T-helper 2 cell treated with Interferon-gamma antibody and Interleukin-4, amounts not matched to agents 5 μg/mL and 100 μg/mL, for 36 hours (primary cell): ENCODE results near the gene PUM1.
"Not testable (repeated sequence)": the region's sequence is repeated elsewhere in the genome, so short reads cannot be mapped to it uniquely, and the experiment has no call there.

Source experiments
- DNase-seq: peaks from one replicate; pipeline ENCODE4 v3.0.0; 2021; ENCODE audit warnings: low spot score
- H3K27ac Mint-ChIP-seq: one replicate; pipeline ENCODE4 v1.8.0; 2021; ENCODE audit warnings: mild to moderate bottlenecking, mixed read lengths
- H3K27me3 Mint-ChIP-seq: one replicate; pipeline ENCODE4 v1.8.0; 2021; ENCODE audit warnings: low read depth, mixed read lengths
- H3K36me3 Mint-ChIP-seq: one replicate; pipeline ENCODE4 v1.8.0; 2021; ENCODE audit warnings: low read depth, mixed read lengths
- H3K4me1 Mint-ChIP-seq: one replicate; pipeline ENCODE4 v1.8.0; 2021; ENCODE audit warnings: low read depth, mixed read lengths
- H3K4me3 Mint-ChIP-seq: one replicate; pipeline ENCODE4 v1.8.0; 2022; ENCODE audit warnings: mild to moderate bottlenecking, moderate library complexity, mixed read lengths
- H3K9me3 Mint-ChIP-seq: one replicate; pipeline ENCODE4 v1.8.0; 2021; ENCODE audit warnings: mixed read lengths

PUM1 gene

GRCh38 chr1:31084782-31085569 lies 19.5 kb upstream of the PUM1 start:
- Mint-ChIP-seq H3K4me3 (no peak overlapping the region), H3K27ac (no peak overlapping the region), H3K27me3 (no peaks in the 10 kb centered on the region), H3K36me3 (no peaks in the 10 kb centered on the region), H3K9me3 (no peaks in the 10 kb centered on the region), H3K4me1 (no peaks in the 10 kb centered on the region)
- no peak for DNase-seq

GRCh38 chr1:31082385-31082784 lies 16.9 kb upstream of the PUM1 start:
- H3K9me3 Mint-ChIP-seq = no peaks in the 10 kb centered on the region

GRCh38 chr1:31073044-31073443 lies 7.5 kb upstream of the PUM1 start:
- H3K9me3 Mint-ChIP-seq = no peaks in the 10 kb centered on the region
- no peak overlapping the region for H3K4me3 Mint-ChIP-seq

More at GRCh38 chr1:31082385-31082784, 16.9 kb upstream of the PUM1 start:
- H3K27me3 Mint-ChIP-seq = no peaks in the 10 kb centered on the region
- DNase-seq = no peak
- H3K36me3 Mint-ChIP-seq = no peaks in the 10 kb centered on the region
- no peaks in the 10 kb centered on the region for H3K4me1 Mint-ChIP-seq
- no peak overlapping the region for H3K4me3 Mint-ChIP-seq
- no peak overlapping the region for H3K27ac Mint-ChIP-seq

GRCh38 chr1:31072304-31072746 lies 6.8 kb upstream of the PUM1 start:
- Mint-ChIP-seq H3K4me3 (no peak overlapping the region), H3K36me3 (no peaks in the 10 kb centered on the region), H3K4me1 (no peaks in the 10 kb centered on the region), H3K27ac (no peak overlapping the region), H3K9me3 (no peaks in the 10 kb centered on the region), H3K27me3 (no peaks in the 10 kb centered on the region)
- DNase-seq = no peak

More at GRCh38 chr1:31073044-31073443, 7.5 kb upstream of the PUM1 start:
- Mint-ChIP-seq H3K27ac (no peak overlapping the region), H3K4me1 (no peaks in the 10 kb centered on the region), H3K27me3 (no peaks in the 10 kb centered on the region), H3K36me3 (no peaks in the 10 kb centered on the region)
- no peak for DNase-seq

GRCh38 chr1:31069392-31069791 lies 3.9 kb upstream of the PUM1 start:
- peaks cover 4% of the 10 kb centered on the region for H3K4me1 Mint-ChIP-seq
- no peaks in the 10 kb centered on the region for H3K9me3 Mint-ChIP-seq
- no peak overlapping the region for H3K27ac Mint-ChIP-seq
- H3K36me3 Mint-ChIP-seq = peaks cover 7% of the 10 kb centered on the region
- DNase-seq = no peak
- no peak overlapping the region for H3K4me3 Mint-ChIP-seq
- no peaks in the 10 kb centered on the region for H3K27me3 Mint-ChIP-seq

GRCh38 chr1:31064718-31065309 lies 703 bp downstream of the PUM1 start:
- peaks cover 18% of the 10 kb centered on the region for H3K4me1 Mint-ChIP-seq
- H3K4me3 Mint-ChIP-seq = peak overlapping the region; percentile 96
- no peaks in the 10 kb centered on the region for H3K9me3 Mint-ChIP-seq
- no peaks in the 10 kb centered on the region for H3K27me3 Mint-ChIP-seq
- peaks cover 20% of the 10 kb centered on the region for H3K36me3 Mint-ChIP-seq
- H3K27ac Mint-ChIP-seq = peak overlapping the region; percentile 98
- DNase-seq = peak; percentile 26

GRCh38 chr1:31064111-31064717 lies 1.3 kb downstream of the PUM1 start:
- Mint-ChIP-seq H3K27me3 (no peaks in the 10 kb centered on the region), H3K27ac (peak overlapping the region; percentile 98), H3K4me3 (peak overlapping the region; percentile 96), H3K36me3 (peaks cover 23% of the 10 kb centered on the region), H3K4me1 (peaks cover 21% of the 10 kb centered on the region), H3K9me3 (no peaks in the 10 kb centered on the region)
- no peak for DNase-seq

GRCh38 chr1:31063631-31064030 lies 1.9 kb downstream of the PUM1 start:
- H3K27me3 Mint-ChIP-seq = no peaks in the 10 kb centered on the region
- H3K4me3 Mint-ChIP-seq = peak overlapping the region; percentile 96
- H3K4me1 Mint-ChIP-seq = peaks cover 27% of the 10 kb centered on the region
- H3K9me3 Mint-ChIP-seq = no peaks in the 10 kb centered on the region
- no peak for DNase-seq
- peak overlapping the region; percentile 98 for H3K27ac Mint-ChIP-seq
- H3K36me3 Mint-ChIP-seq = peaks cover 29% of the 10 kb centered on the region

- Mint-ChIP-seq H3K4me1 (peaks cover 33% of the 10 kb centered on the region), H3K9me3 (no peaks in the 10 kb centered on the region), H3K27ac (peak overlapping the region; percentile 98), H3K4me3 (peak overlapping the region; percentile 96), H3K36me3 (peaks cover 36% of the 10 kb centered on the region), H3K27me3 (no peaks in the 10 kb centered on the region)
- no peak for DNase-seq
Measured at GRCh38 chr1:31062867-31063380, 2.6 kb downstream of the PUM1 start.

GRCh38 chr1:31062162-31062866 lies 3.2 kb downstream of the PUM1 start:
- peak overlapping the region; percentile 96 for H3K4me3 Mint-ChIP-seq
- not testable (repeated sequence) for H3K9me3 Mint-ChIP-seq, H3K27ac Mint-ChIP-seq, H3K27me3 Mint-ChIP-seq, DNase-seq
- peaks cover 37% of the 10 kb centered on the region for H3K4me1 Mint-ChIP-seq
- peaks cover 40% of the 10 kb centered on the region for H3K36me3 Mint-ChIP-seq

GRCh38 chr1:31058012-31058411 lies 7.5 kb downstream of the PUM1 start:
- H3K4me1 Mint-ChIP-seq = peaks cover 50% of the 10 kb centered on the region
- H3K9me3 Mint-ChIP-seq = no peaks in the 10 kb centered on the region
- DNase-seq = no peak
- H3K36me3 Mint-ChIP-seq = peaks cover 53% of the 10 kb centered on the region
- peak overlapping the region; percentile 68 for H3K4me3 Mint-ChIP-seq
- peak overlapping the region; percentile 83 for H3K27ac Mint-ChIP-seq
- H3K27me3 Mint-ChIP-seq = no peaks in the 10 kb centered on the region

GRCh38 chr1:31055953-31056352 lies 9.6 kb downstream of the PUM1 start:
- DNase-seq = no peak
- Mint-ChIP-seq H3K9me3 (no peaks in the 10 kb centered on the region), H3K27ac (peak overlapping the region; percentile 11), H3K4me3 (peak overlapping the region; percentile 0), H3K36me3 (peaks cover 53% of the 10 kb centered on the region), H3K4me1 (peaks cover 42% of the 10 kb centered on the region), H3K27me3 (no peaks in the 10 kb centered on the region)

GRCh38 chr1:31055501-31055900 lies 10.0 kb downstream of the PUM1 start:
- Mint-ChIP-seq H3K27ac (peak overlapping the region; percentile 58), H3K27me3 (no peaks in the 10 kb centered on the region), H3K4me1 (peaks cover 45% of the 10 kb centered on the region), H3K4me3 (no peak overlapping the region), H3K9me3 (no peaks in the 10 kb centered on the region), H3K36me3 (peaks cover 54% of the 10 kb centered on the region)
- no peak for DNase-seq
